HUDEP-2 (cell line): ENCODE measurements around the gene POU6F2.
"Not testable (repeated sequence)": the region's sequence is repeated elsewhere in the genome, so short reads cannot be mapped to it uniquely, and the experiment has no call there.

Experiments used
- DNase-seq, 76 experiments: peaks; one replicate each; lab custom pipeline; 2025; ENCODE audit not compliant: unreplicated experiment in 76 of 76; lab: John Stamatoyannopoulos, UW

POU6F2 gene

GRCh38 chr7:39338716-39339115, 361.0 kb downstream of the POU6F2 start:
- no peak for DNase-seq

GRCh38 chr7:39339591-39339990, 361.9 kb downstream of the POU6F2 start:
- no peak for DNase-seq

GRCh38 chr7:39341083-39341482, 363.4 kb downstream of the POU6F2 start:
- no peak for DNase-seq

GRCh38 chr7:39342763-39343162, 365.1 kb downstream of the POU6F2 start:
- no peak for DNase-seq

- DNase-seq: no peak
Measured at GRCh38 chr7:39349452-39350123, 371.9 kb downstream of the POU6F2 start.

- DNase-seq: no peak
Measured at GRCh38 chr7:39353615-39354376, 376.1 kb downstream of the POU6F2 start.

- no peak for DNase-seq
Measured at GRCh38 chr7:39355664-39356063, 378.0 kb downstream of the POU6F2 start.

GRCh38 chr7:39356172-39356925, 378.6 kb downstream of the POU6F2 start:
- DNase-seq: no peak

GRCh38 chr7:39357648-39358047, 379.9 kb downstream of the POU6F2 start:
- peak in 2 of 76 experiments; percentile 0 to 5 for DNase-seq

- no peak for DNase-seq
Measured at GRCh38 chr7:39360038-39360437, 382.3 kb downstream of the POU6F2 start.

GRCh38 chr7:39360766-39361165, 383.1 kb downstream of the POU6F2 start:
- DNase-seq: no peak

- no peak for DNase-seq
Measured at GRCh38 chr7:39365751-39366295, 388.1 kb downstream of the POU6F2 start.

- DNase-seq: no peak
Measured at GRCh38 chr7:39367451-39367850, 389.7 kb downstream of the POU6F2 start.

GRCh38 chr7:39367943-39368342, 390.2 kb downstream of the POU6F2 start:
- DNase-seq: no peak

GRCh38 chr7:39372383-39372782, 394.7 kb downstream of the POU6F2 start:
- DNase-seq: no peak

GRCh38 chr7:39374436-39375040, 396.8 kb downstream of the POU6F2 start:
- no peak for DNase-seq

- no peak for DNase-seq
Measured at GRCh38 chr7:39375047-39375873, 397.6 kb downstream of the POU6F2 start.

GRCh38 chr7:39375874-39376190, 398.1 kb downstream of the POU6F2 start:
- DNase-seq: no peak

- not testable (repeated sequence) for DNase-seq
Measured at GRCh38 chr7:39376881-39377280, 399.2 kb downstream of the POU6F2 start.

- no peak for DNase-seq
Measured at GRCh38 chr7:39379416-39379815, 401.7 kb downstream of the POU6F2 start.
